Sciatic nerve (tissue), 2 donors: ENCODE measurements around the gene ST8SIA1. TPM values are rescaled to one million over a fixed set of nuclear protein-coding genes. Genes with fewer than 3 reads are reported as not detected.
"Not testable (repeated sequence)": the region's sequence is repeated elsewhere in the genome, so short reads cannot be mapped to it uniquely, and the experiment has no call there.

Experiments used
- ATAC-seq: fragments of 200-7000 bp; cut with Tn5 transposase; one replicate; pipeline ENCODE4 v1.9.1; 2020; ENCODE audit warnings: mild to moderate bottlenecking, moderate library complexity
- DNase-seq: peaks from one replicate; pipeline ENCODE4 v3.0.0-alpha.2; 2020; ENCODE audit warnings: low spot score
- intact Hi-C: fragments of 100-400 bp; cut with DNase I; formaldehyde crosslinking; loops from one replicate; pipeline ENCODE4 v1.14.2; 2022
- total RNA-seq: library from RNA; stranded (reverse); fragmentation: NEBNext Ultra II Directional; extraction: Animal tissue kit (Norgen Biotek cat#: 25700); gene quantifications from one replicate; pipeline ENCODE4 v1.2.1, GENCODE V29; 2021
- donor health status: DM: no; HTN: no; CAD: no.
- donor health status: DM: no; HTN: no; CAD: no.

Gene ST8SIA1, protein sequence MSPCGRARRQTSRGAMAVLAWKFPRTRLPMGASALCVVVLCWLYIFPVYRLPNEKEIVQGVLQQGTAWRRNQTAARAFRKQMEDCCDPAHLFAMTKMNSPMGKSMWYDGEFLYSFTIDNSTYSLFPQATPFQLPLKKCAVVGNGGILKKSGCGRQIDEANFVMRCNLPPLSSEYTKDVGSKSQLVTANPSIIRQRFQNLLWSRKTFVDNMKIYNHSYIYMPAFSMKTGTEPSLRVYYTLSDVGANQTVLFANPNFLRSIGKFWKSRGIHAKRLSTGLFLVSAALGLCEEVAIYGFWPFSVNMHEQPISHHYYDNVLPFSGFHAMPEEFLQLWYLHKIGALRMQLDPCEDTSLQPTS
- 5.5 TPM for total RNA-seq

DNA sequence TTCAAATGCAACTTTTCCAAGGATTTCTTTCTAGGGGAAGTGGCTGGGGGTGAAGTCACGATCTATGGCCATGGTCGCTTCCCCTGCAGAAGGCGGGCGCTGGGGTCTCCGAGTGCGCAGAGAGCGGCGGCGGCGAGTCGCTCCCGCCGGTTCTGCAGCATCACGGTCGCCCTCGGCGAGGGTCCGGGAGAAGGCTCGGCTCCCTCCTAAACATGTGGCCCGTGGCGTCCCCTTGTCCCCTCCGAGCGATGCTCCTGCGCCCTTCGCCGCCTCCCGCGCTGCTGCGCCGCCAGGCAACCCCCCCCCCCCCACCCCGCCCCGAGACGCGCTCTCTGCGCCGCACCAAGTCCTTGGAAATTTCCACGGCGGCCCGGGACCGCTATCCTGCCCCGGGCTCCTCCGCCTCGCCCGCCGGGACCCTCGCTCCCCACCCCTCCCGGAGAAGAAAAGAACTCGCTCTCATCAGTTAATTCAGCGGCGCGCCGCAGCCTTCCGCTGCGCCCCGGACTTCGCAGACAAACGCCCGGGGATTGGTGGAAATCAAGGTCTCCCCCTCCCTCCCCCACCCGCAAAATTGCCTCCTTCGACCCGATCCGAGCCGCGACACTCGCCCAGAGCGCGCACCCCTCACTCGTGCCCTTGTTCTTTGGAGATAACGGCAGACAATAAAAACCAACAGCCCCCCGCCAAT, at the start of gene ST8SIA1:
TSS of gene ST8SIA1 (minus strand) at position 298 of the 691 bp plus-strand sequence. CDS start 475 bp downstream, outside the sequence.
- intact Hi-C loops: loop anchor here (1.0 kb wide), 1 partner anchor 252 kb away; no protein-coding TSS in a partner anchor
- DNase-seq (peak; percentile 62), ATAC-seq (peak; percentile 45)

- DNase-seq (no peak), ATAC-seq (no peak)
- intact Hi-C loops: no loop called here
These were observed 45.5 kb upstream of the ST8SIA1 start for GRCh38 chr12:22380031-22380430.

GRCh38 chr12:22377731-22378496, 43.4 kb upstream of the ST8SIA1 start:
- DNase-seq: no peak
- intact Hi-C loops: no loop called here
- no peak for ATAC-seq

DNA sequence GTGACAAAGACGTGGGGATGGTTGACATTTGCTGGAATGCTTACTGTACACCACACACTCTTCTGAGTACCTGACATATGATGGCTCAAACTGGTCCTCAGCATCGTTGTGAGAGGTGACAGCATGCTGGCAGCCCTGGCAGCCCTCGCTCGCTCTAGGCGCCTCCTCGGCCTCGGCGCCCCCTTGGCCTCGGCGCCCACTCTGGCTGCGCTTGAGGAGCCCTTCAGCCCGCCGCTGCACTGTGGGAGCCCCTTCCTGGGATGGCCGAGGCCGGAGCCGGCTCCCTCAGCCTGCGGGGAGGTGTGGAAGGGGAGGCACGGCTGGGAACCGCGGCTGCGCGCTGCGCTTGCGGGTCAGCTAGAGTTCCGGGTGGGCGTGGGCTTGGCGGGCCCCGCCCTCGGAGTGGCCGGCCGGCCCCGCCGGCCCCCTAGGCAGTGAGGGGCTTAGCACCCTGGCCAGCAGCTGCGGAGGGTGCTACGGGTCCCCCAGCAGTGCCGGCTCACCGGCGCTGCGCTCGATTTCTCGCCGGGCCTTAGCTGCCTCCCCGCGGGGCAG, 42.2 kb upstream of the ST8SIA1 start:
- DNase-seq, ATAC-seq, intact Hi-C loops: not testable (repeated sequence)

GRCh38 chr12:22374508-22374907, 40.0 kb upstream of the ST8SIA1 start:
- ATAC-seq: no peak
- intact Hi-C loops: no loop called here
- DNase-seq: no peak

DNA sequence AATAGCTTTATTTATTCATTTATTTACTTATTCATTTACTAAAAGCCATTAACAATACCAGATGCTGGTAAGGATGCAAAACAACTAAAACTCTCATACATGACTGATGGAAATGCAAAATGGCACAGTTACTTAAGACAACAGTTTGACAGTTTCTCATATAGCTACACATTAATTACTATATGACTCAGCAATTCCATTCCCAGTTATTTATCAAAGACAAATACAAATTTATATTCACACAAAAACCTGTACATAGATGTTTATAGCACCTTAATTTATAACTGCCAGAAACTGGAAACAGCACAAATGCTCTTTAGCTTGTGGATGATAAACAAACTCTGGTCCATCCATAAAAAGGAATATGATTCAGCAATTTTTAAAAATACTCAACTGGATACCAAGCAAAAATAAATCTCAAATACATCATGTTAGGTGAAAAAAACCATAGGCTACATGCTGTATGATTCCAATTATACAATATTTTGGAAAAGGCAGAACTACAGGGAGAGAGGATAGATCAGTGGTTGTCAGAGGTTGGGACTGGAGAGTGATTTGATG, 37.9 kb upstream of the ST8SIA1 start:
- no peak for DNase-seq

DNA sequence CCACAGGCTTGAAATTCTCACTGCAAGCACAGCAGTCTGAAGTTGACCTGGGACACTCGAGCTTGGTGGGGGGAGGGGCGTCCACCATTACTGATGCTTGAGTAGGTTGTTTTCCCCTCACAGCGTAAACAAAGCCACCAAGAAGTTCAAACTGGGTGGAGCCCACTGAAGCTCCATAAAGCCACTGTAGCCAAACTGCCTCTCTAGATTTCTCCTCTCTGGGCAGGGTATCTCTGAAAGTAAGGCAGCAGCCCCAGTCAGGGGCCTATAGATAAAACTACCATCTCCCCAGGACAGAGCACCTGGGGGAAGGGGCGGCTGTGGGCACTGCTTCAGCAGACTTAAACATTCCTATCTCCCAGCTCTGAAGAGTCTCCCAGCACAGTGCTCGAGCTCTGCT, 31.7 kb upstream of the ST8SIA1 start:
- intact Hi-C loops: no loop called here
- no peak for ATAC-seq
- DNase-seq: no peak

More for the DNA sequence above, 37.9 kb upstream of the ST8SIA1 start:
- no peak for ATAC-seq
- intact Hi-C loops: no loop called here

GRCh38 chr12:22361785-22362184, 27.3 kb upstream of the ST8SIA1 start:
- ATAC-seq: no peak

DNA sequence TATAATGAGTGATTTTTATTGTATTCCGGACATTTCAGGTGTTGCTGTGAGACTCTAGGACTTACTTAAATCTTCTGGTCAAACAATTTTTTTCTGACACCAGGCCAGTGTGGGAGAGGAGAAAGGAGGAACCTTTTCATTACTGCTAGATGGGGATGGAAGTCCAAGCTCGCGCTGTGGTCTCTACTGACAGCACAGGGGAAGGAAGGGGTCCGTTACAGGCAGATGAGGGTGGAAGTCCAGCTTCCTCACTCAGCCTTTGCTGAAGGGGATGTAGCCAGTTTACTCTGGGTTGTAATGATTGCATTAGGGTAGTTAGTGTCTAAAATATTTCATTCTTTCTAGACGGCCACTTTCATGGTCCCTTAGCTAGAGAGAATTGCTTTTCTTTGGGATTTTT, 26.3 kb upstream of the ST8SIA1 start:
- DNase-seq: no peak
- intact Hi-C loops: no loop called here
- ATAC-seq: peak; percentile 52

More at GRCh38 chr12:22361785-22362184, 27.3 kb upstream of the ST8SIA1 start:
- DNase-seq: no peak
- intact Hi-C loops: no loop called here

GRCh38 chr12:22357531-22357930, 23.0 kb upstream of the ST8SIA1 start:
- DNase-seq (no peak), ATAC-seq (no peak)
- intact Hi-C loops: no loop called here

DNA sequence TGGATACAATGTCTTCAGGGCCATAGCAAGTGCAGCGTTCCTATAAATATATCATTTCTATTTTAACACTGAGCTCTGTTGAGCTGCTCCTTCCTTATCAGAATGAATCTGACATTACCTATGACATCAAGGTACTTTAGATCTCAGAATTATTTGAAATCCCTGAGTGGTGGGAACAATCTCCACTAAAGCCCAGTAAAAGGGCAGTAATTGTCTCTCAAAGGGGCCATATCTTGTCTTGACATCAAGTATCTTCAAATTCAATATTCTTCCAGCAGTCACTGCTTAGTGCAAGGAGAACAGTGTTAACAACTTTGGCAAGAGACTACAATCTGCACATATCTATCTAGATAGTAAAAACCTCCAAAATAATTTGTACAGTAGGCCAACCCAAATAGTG, 21.7 kb upstream of the ST8SIA1 start:
- DNase-seq (no peak), ATAC-seq (no peak)
- intact Hi-C loops: no loop called here

GRCh38 chr12:22355011-22355580, 20.6 kb upstream of the ST8SIA1 start:
- ATAC-seq (no peak), DNase-seq (no peak)
- intact Hi-C loops: no loop called here

DNA sequence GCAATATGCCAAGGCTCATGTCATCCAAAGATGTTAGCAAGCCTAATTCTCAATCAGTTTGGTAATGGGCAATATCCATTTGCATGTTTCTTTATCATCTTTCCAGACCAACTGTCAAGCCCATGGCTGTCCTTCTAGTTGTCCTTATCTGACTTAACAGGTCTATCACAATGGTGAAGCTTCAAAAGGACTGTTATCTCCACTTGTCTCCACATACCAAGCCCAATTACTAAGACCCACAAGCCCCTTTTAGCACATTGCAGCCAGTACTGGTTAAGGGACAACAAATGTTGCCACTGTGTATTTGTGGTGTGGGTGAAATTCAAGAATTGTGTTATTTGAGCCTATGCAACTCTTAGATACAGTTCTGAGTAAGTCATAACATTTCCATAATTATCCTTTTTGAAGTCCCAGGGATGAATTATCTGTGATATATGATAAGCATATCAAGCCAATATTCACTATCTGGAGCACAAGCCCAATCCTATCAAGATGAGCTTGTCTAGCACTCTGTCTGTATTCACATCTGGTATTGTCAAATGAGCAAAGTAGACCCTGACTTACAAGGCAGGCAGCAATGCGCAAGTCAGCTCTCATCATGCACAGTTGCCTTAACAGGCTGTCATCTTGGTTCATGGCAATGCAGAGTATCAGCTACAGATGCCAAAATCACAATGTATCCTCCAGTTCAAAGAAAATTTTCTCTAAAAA, 19.3 kb upstream of the ST8SIA1 start:
- ATAC-seq: no peak
- no peak for DNase-seq
- intact Hi-C loops: no loop called here

- ATAC-seq: no peak
- intact Hi-C loops: no loop called here
- no peak for DNase-seq
These were observed 16.4 kb upstream of the ST8SIA1 start for GRCh38 chr12:22350886-22351285.

- ATAC-seq (no peak), DNase-seq (no peak)
- intact Hi-C loops: no loop called here
These were observed 13.7 kb upstream of the ST8SIA1 start for GRCh38 chr12:22348208-22348607.

- ATAC-seq: no peak
These were observed 5.6 kb upstream of the ST8SIA1 start for GRCh38 chr12:22340143-22340542.

DNA sequence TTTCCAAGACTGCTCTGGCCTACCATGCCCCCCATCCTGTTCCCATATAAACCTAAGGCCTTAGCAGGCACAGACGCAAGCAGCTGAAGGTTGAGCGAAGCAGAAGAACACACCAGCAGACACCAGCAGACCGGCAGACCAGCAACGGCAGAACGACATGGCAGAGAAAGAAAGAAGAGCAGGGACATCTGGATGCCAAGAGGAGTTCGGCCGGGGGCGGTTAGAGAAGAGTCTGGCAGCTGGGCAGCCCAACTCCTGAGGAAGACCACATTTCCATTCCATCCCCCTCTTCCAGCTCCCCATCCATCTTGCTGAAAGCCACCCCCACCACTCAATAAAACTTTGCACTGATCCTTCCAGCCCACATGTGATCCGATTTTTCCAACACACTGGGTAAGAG, 5.2 kb upstream of the ST8SIA1 start:
- no peak for DNase-seq
- no peak for ATAC-seq
- intact Hi-C loops: no loop called here

More at GRCh38 chr12:22340143-22340542, 5.6 kb upstream of the ST8SIA1 start:
- no peak for DNase-seq
- intact Hi-C loops: no loop called here

GRCh38 chr12:22335794-22336166, 1.3 kb upstream of the ST8SIA1 start:
- intact Hi-C loops: loop anchor here (1.0 kb wide), 1 partner anchor 253 kb away; no protein-coding TSS in a partner anchor
- DNase-seq (peak; percentile 53), ATAC-seq (peak; percentile 36)
